Breast epithelium (tissue), 4 donors: ENCODE data around the gene RSL24D1. TPM values are rescaled to one million over a fixed set of nuclear protein-coding genes. Genes with fewer than 3 reads are reported as not detected.
"Not testable (repeated sequence)": the region's sequence is repeated elsewhere in the genome, so short reads cannot be mapped to it uniquely, and the experiment has no call there.

Source experiments
- DNase-seq, 2 donors: peaks; one replicate each; pipeline ENCODE4 v3.0.0-alpha.2; 2019; ENCODE audit warnings: low spot score in 2 of 2
- H3K27ac ChIP-seq, 2 donors: fragments of 200-600 bp; sonication (generic) in 1 of 2; one replicate each; pipeline ENCODE4 v1.5.1; 2016 to 2019; ENCODE audit warnings: mild to moderate bottlenecking in 1 of 2
- H3K27me3 ChIP-seq, 2 donors: fragments of 200-600 bp; sonication (generic) in 1 of 2; one replicate each; pipeline versions ENCODE4 v1.5.1 to v1.6.0; 2017 to 2019; ENCODE audit warnings: control low read depth in 1 of 2, mild to moderate bottlenecking in 1 of 2
- H3K36me3 ChIP-seq: fragments of 200-600 bp; one replicate; pipeline ENCODE4 v1.5.1; 2019
- H3K4me1 ChIP-seq, 2 donors: fragments of 200-600 bp; sonication (generic); one replicate each; pipeline ENCODE4 v1.5.1; 2016 to 2019; ENCODE audit warnings: control low read depth in 1 of 2
- H3K4me3 ChIP-seq, 3 donors: fragments of 200-600 bp; sonication (generic); 1 replicate in 2 of 3; 2 replicates in 1 of 3; pipeline ENCODE4 v1.5.1; 2016 to 2019; ENCODE audit warnings: mild to moderate bottlenecking in 3 of 3, moderate library complexity in 2 of 3
- H3K9me3 ChIP-seq, 2 donors: fragments of 200-600 bp; sonication (generic) in 1 of 2; one replicate each; pipeline ENCODE4 v1.5.1; 2016 to 2019; ENCODE audit warnings: control low read depth in 1 of 2
- CTCF ChIP-seq, 3 donors: fragments of 450-650 bp; IDR thresholded peaks; one replicate each; pipeline ENCODE4 v1.5.1; 2016 to 2017; ENCODE audit warnings: antibody characterized with exemption in 3 of 3, mild to moderate bottlenecking in 3 of 3, moderate library complexity in 3 of 3
- POLR2A ChIP-seq: fragments of 450-650 bp; IDR thresholded peaks from one replicate; pipeline ENCODE4 v1.6.1; 2016; ENCODE audit warnings: antibody characterized with exemption, mild to moderate bottlenecking, moderate library complexity
- POLR2AphosphoS5 ChIP-seq, 3 donors: sonication (generic); formaldehyde crosslinking; IDR thresholded peaks; one replicate each; pipeline ENCODE4 v1.6.1; 2017; ENCODE audit warnings: antibody characterized with exemption in 3 of 3
- intact Hi-C: fragments of 100-400 bp; cut with DNase I; formaldehyde crosslinking; loops from one replicate; pipeline ENCODE4 v1.15.1; 2023; ENCODE audit warnings: low total_unique reads
- total RNA-seq, 3 donors: library from RNA; depleted of rRNA; stranded (reverse); fragments of >200 nt; gene quantifications; one replicate each; pipeline ENCODE4 v1.1.0, GENCODE V29; 2016

RSL24D1 gene
- total RNA-seq, 3 donors from 2014 or later, result 66.4 to 97.9 (median 92.4) TPM

GRCh38 chr15:55151631-55152030 lies 45.1 kb downstream of the RSL24D1 start:
- Histone ChIP-seq H3K36me3 (no peaks in the 10 kb centered on the region), H3K4me1 (no peaks in the 10 kb centered on the region), H3K9me3 (no peaks in the 10 kb centered on the region), H3K4me3 (no peak overlapping the region), H3K27me3 (no peaks in the 10 kb centered on the region), H3K27ac (no peak overlapping the region)
- intact Hi-C loops, result no loop called here
- no peak for DNase-seq
- TF ChIP-seq POLR2AphosphoS5 (IDR thresholded peaks at IDR 0.05) (no peak), CTCF (IDR thresholded peaks at IDR 0.05) (no peak), POLR2A (no peak)

- H3K9me3 ChIP-seq, DNase-seq, H3K27ac ChIP-seq, H3K4me3 ChIP-seq, H3K36me3 ChIP-seq, H3K27me3 ChIP-seq, H3K4me1 ChIP-seq, intact Hi-C loops: not testable (repeated sequence)
Measured at GRCh38 chr15:55143132-55143531, 53.6 kb downstream of the RSL24D1 start.

GRCh38 chr15:55133972-55134371 lies 62.8 kb downstream of the RSL24D1 start:
- TF ChIP-seq CTCF (IDR thresholded peaks at IDR 0.05) (no peak), POLR2AphosphoS5 (IDR thresholded peaks at IDR 0.05) (no peak), POLR2A (no peak)
- Histone ChIP-seq H3K4me1 (no peaks in the 10 kb centered on the region), H3K36me3 (no peaks in the 10 kb centered on the region), H3K9me3 (peaks cover 6 to 24% of the 10 kb centered on the region in 2 donors), H3K4me3 (no peak overlapping the region), H3K27ac (no peak overlapping the region), H3K27me3 (no peaks in the 10 kb centered on the region)
- intact Hi-C loops, result no loop called here
- DNase-seq, result no peak

- Histone ChIP-seq H3K27me3 (no peaks in the 10 kb centered on the region), H3K9me3 (peaks cover 6 to 24% of the 10 kb centered on the region in 2 donors), H3K36me3 (no peaks in the 10 kb centered on the region), H3K4me1 (no peaks in the 10 kb centered on the region), H3K27ac (no peak overlapping the region), H3K4me3 (no peak overlapping the region)
- intact Hi-C loops, result no loop called here
- no peak for DNase-seq
- TF ChIP-seq POLR2AphosphoS5 (IDR thresholded peaks at IDR 0.05), result no peak
- no peak for TF ChIP-seq CTCF (IDR thresholded peaks at IDR 0.05)
- no peak for TF ChIP-seq POLR2A
Measured at GRCh38 chr15:55132672-55133071, 64.1 kb downstream of the RSL24D1 start.

Other genes with a start within 250 kb of the RSL24D1 start
- gene RAB27A, start 92.9 kb upstream of the RSL24D1 start, total RNA-seq, result 10 to 100 TPM in 2 of 3 donors, 1 to 10 TPM in 1; 7.4 to 21.3 (median 18.3) TPM
- gene PIGBOS1, start 122.2 kb upstream of the RSL24D1 start, total RNA-seq, result 10 to 100 TPM; 11.8 to 15.0 (median 12.7) TPM
- 10 to 100 TPM; 11.0 to 18.1 (median 11.5) TPM for gene PIGB, start 122.3 kb upstream of the RSL24D1 start, total RNA-seq
- 10 to 100 TPM; 65.9 to 82.8 (median 74.9) TPM for gene CCPG1, start 211.4 kb upstream of the RSL24D1 start, total RNA-seq
- gene PIERCE2, start 211.6 kb upstream of the RSL24D1 start, total RNA-seq, result 1 to 10 TPM; 1.6 to 4.3 (median 2.6) TPM